Superior temporal gyrus (tissue), 1 donor: ENCODE measurements around the gene RMND5A.
"Not testable (repeated sequence)": the region's sequence is repeated elsewhere in the genome, so short reads cannot be mapped to it uniquely, and the experiment has no call there.

Experiments used
- DNase-seq: peaks from one replicate; pipeline ENCODE4 v3.0.0-alpha.2; 2016; ENCODE audit errors: extremely low spot score

The RMND5A gene

GRCh38 chr2:86714579-86715173 is 5.4 kb upstream of the RMND5A start:
- not testable (repeated sequence) for DNase-seq

DNA sequence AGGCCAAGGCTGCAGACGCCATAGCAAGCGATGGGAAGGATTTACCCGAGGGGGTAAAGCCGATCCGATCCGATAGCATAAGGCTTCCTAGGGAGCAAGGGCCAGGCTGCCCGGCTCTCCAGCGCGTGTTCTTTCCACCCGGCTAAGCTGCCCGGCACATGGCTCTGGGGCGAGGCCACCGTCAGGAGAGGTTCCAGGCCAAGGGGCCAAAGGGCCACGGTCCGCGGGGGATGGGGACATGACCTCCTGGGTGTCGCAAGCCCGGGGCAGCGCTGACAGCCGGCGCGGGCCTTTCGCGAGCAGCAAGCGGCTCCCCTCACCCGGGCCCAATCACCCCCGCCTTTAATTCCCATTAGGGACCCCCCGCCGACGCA is 841 bp upstream of the RMND5A start:
- not testable (repeated sequence) for DNase-seq

DNA sequence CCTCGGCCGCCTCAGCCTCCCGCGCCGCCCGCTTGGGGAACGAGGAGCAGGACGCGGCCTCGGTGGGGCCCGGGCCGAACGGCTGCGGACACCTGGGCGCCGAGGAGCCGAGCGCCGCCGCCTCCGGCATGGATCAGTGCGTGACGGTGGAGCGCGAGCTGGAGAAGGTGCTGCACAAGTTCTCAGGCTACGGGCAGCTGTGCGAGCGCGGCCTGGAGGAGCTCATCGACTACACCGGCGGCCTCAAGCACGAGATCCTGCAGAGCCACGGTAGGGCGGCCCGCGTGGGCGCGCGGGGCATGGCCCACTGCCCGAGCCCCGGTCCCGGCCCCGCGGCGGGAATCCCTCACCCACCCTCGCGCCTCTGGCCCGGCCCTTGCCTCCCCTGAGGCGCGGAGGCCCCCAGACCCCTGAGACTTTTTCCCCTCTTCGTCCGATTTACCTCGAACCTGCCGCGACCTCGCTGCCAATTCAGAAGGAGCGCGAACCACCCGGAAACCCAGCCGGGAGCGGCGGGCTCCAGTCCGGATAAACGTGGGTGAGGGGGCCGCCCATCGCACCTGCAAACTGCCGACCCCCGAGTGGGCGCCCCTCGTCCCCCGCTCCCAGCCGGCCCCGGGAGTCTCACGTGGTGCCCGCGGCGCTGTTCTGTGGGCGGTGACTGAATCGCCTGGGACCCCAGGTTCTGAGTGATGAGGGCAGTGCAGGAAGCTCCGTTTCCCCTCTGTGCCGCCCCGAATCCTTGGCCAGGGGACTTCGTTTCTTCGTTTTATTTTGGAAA is 639 bp downstream of the RMND5A start:
- peak; percentile 21 for DNase-seq

DNA sequence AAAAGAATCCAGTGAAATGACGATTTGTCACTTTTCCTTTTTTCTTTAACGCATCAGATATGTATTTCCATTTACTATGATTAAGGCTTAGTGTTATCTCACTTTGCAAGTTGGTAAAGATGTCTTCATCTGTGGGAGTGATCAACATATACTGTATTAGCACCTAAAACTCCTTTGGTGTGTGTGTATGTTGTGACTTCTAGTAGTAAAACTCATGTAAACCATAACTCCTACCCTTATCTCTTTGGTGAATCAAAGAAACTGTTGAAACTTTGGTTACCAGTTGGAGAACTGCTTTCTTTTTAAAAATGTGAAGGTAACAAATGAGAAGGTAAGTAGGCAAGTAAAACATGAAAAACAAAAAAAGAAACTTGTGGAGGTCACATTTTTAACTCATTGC is 5.6 kb downstream of the RMND5A start:
- DNase-seq, result not testable (repeated sequence)

GRCh38 chr2:86732040-86732525 is 12.0 kb downstream of the RMND5A start:
- not testable (repeated sequence) for DNase-seq

DNA sequence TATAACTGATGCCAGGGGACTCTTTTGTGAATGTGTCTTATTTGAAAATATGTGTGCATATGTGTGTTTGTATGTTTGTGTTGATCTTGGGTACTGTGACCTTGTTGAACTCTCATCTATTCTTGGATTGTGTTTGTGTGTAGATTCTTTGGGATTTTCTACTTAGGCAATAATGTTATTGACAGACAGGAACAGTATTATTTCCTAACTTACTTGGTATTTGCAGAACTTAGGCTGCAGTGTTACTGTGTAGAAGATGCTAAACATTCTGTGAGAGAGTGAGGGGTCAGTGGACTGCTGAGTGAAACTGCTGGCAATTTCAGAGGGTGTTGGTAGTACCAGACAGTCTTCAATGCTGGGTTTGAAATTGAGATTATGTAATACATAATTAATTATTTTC is 12.7 kb downstream of the RMND5A start:
- DNase-seq, result not testable (repeated sequence)

DNA sequence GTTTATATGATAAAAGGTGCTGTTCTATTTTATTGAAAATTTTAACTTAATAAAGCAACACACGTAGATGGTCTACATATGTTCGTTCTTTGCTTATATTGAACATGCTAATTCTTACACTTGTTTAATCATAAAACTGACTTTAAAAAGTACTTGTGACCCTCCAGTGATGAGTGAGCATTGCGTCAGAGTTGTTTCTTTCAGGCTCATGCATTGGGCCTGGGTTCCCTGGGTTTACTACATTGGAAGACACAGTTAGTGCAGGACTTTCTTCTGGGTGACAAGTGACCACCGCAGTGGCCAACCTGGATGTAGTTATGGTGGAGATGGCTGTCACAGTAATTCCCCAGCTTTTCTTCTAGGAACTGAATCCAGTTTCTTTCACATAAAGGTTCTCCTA is 13.4 kb downstream of the RMND5A start:
- DNase-seq, result not testable (repeated sequence)

- not testable (repeated sequence) for DNase-seq
Measured at GRCh38 chr2:86734896-86735295, 14.8 kb downstream of the RMND5A start.

DNA sequence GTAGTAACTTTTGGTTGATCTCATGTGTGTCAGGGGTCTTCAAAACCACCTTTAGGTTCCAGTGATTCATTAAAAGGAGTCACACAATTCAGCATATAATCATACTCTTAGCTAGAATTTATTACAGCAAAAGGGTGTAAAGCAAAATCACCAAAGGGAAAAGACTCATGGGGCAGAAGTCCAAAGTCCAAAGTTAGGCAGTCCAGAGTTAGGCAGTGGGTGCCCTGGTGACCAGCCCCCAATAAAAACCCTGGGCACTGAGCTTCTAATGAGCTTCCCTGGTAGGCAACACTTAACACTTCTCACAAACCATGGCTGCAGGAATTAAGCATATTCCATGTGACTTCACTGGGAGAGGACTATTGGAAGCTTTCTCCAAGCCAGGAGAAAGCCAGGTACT is 19.4 kb downstream of the RMND5A start:
- not testable (repeated sequence) for DNase-seq

DNA sequence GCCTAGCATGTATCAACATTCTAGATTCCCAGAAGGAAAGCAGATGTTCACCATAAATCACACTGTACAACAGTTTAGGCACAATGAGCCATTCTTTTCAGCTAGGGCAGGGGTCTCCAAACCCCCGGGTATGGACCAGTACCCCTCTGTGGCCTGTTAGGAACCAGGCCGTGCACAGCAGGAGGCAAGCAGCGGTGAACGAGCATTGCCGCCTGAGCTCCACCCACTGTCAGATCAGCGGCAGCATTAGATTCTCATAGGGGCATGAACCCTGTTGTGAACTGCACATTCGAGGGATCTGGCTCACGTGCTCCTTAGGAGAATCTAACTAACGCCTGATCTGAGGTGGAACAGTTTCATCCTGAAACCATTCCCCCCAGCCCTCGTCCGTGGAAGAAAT is 19.8 kb downstream of the RMND5A start:
- DNase-seq, result not testable (repeated sequence)

DNA sequence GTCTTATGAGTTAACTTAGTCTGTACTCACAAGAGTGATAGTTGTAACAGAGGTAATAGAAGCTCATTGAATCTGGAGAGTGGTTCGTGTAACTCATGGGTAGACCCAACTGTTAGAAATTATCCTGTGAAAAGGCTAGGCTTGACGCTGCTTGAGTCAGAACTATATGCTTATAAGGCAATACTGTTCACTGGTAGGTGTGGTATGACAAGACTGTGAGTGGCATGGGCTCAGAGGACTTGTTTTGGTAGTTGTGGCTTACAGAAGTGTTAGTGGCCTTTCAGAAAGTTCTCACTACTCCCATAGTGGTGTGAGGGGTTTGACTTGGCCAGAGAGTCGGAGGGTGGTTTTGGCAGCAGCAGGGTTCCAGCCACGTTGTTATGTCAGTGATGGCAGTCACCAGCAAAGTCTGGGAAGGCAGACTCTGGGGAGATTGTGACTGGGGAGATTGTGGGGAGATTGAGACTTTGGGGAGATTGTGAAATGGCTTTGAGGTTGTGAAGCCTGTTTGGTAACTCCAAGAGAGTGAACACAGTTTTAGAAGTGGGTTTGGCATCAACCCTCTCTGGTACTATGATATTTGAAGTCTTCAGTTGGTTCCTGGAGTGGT is 21.9 kb downstream of the RMND5A start:
- not testable (repeated sequence) for DNase-seq

DNA sequence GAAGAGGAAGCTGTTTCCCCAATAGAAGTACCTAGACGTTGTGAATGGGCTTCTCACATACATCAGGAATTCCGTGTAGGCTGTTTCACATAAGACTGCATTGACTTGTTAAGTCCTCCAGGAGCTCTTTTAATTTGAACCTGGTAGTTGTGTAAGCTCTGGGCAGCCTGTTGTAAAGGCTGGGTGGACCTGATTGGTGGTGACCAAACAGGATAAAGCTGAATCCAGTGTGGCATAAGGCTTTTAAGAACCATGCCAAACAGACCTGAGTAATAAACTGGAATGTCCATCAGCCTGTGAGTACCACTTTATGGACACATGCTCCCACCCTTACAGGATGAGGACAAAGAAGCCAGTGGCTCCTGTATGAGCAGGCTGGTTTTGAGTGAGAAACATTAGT is 24.1 kb downstream of the RMND5A start:
- DNase-seq, result no peak

GRCh38 chr2:86746939-86747338 is 26.8 kb downstream of the RMND5A start:
- DNase-seq, result no peak

GRCh38 chr2:86747711-86748639 is 27.9 kb downstream of the RMND5A start:
- DNase-seq, result peak; percentile 85

- no peak for DNase-seq
Measured at GRCh38 chr2:86750240-86750839, 30.2 kb downstream of the RMND5A start.

GRCh38 chr2:86751778-86752177 is 31.7 kb downstream of the RMND5A start:
- no peak for DNase-seq

DNA sequence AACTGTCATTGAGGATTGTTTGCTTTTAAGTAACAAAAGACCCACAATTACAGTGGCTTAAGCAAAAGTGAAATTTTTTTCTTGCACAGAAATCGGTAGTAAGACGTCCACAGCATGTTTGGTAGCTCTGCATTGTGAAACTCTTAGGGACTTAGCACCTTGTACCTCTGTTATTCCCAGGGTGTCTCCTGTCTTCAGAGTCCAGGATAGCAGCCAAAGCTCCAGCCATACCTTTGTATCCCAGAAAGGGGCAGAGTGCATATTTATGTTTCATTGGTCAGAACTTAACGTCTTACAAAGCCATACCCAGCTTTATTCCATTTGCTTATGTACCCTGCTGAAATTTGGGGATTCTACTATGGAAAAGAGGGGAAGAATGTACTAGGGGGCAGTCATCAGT is 32.8 kb downstream of the RMND5A start:
- DNase-seq, result no peak

GRCh38 chr2:86753606-86754005 is 33.5 kb downstream of the RMND5A start:
- DNase-seq, result peak; percentile 62

- no peak for DNase-seq
Measured at GRCh38 chr2:86758405-86758804, 38.3 kb downstream of the RMND5A start.

DNA sequence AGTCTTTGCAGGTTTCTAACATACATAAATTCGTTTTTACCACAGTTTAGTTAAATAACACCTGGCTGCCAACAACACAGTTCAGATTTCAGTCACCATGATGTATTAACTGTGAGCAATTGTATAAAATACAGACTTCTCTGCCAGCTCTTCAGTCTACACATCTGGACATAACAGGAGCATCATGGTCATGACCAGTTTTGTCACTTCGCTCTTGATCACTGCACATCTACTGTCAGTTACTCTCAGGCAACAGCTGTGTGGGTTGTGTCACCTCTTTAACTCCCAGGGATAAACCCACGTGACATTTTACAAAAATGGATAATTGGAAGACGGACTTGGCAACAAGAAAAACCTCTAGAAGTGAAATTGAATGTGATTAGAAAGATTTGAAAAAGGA is 40.3 kb downstream of the RMND5A start:
- no peak for DNase-seq

- DNase-seq, result peak; percentile 82
Measured at GRCh38 chr2:86764661-86765309, 44.7 kb downstream of the RMND5A start.
